ENCODE results near the gene YKT6.

The YKT6 gene

GRCh38 chr7:44220046-44220357 lies 19.2 kb downstream of the YKT6 start:
- FAIRE-seq = no peak

- FAIRE-seq = no peak
These were observed 19.8 kb downstream of the YKT6 start for GRCh38 chr7:44220358-44221112.

GRCh38 chr7:44221231-44221791 lies 20.5 kb downstream of the YKT6 start:
- FAIRE-seq = no peak

- FAIRE-seq = no peak
These were observed 21.3 kb downstream of the YKT6 start for GRCh38 chr7:44222074-44222473.

- no peak for FAIRE-seq
These were observed 22.0 kb downstream of the YKT6 start for GRCh38 chr7:44222776-44223261.

GRCh38 chr7:44223362-44224079 lies 22.7 kb downstream of the YKT6 start:
- FAIRE-seq = no peak

- FAIRE-seq = no peak
These were observed 23.5 kb downstream of the YKT6 start for GRCh38 chr7:44224080-44224973.

- FAIRE-seq = no peak
These were observed 24.3 kb downstream of the YKT6 start for GRCh38 chr7:44224974-44225565.

- FAIRE-seq = no peak
These were observed 25.0 kb downstream of the YKT6 start for GRCh38 chr7:44225566-44226395.

GRCh38 chr7:44226396-44226753 lies 25.6 kb downstream of the YKT6 start:
- FAIRE-seq = no peak

GRCh38 chr7:44227911-44228310 lies 27.1 kb downstream of the YKT6 start:
- no peak for FAIRE-seq

- no peak for FAIRE-seq
These were observed 28.0 kb downstream of the YKT6 start for GRCh38 chr7:44228571-44229350.

GRCh38 chr7:44229546-44230105 lies 28.8 kb downstream of the YKT6 start:
- FAIRE-seq = no peak

- no peak for FAIRE-seq
These were observed 29.5 kb downstream of the YKT6 start for GRCh38 chr7:44230286-44230685.

- FAIRE-seq = no peak
These were observed 30.3 kb downstream of the YKT6 start for GRCh38 chr7:44231088-44231487.

GRCh38 chr7:44232396-44232795 lies 31.6 kb downstream of the YKT6 start:
- FAIRE-seq = no peak

GRCh38 chr7:44232901-44233715 lies 32.3 kb downstream of the YKT6 start:
- FAIRE-seq = no peak

- FAIRE-seq = no peak
These were observed 34.3 kb downstream of the YKT6 start for GRCh38 chr7:44235066-44235465.

- FAIRE-seq = no peak
These were observed 35.0 kb downstream of the YKT6 start for GRCh38 chr7:44235582-44236332.

All from endometrium (tissue), 2 donors.